ENCODE measurements around the gene PRICKLE2. TPM values are rescaled to one million over a fixed set of nuclear protein-coding genes. Genes with fewer than 3 reads are reported as not detected.

PRICKLE2 gene
- total RNA-seq, 1 experiment from 2014 or later, result 5.6 TPM

GRCh38 chr3:64111083-64111482 lies 114.2 kb downstream of the PRICKLE2 start:
- POLR2A ChIA-PET, result no interaction called here
- Mint-ChIP-seq H3K27me3 (ENCODE audit: low read depth) (peaks cover 7% of the 10 kb centered on the region; the same call in 1 of the 2 replicates), H3K4me3 (no peak overlapping the region), H3K36me3 (peaks cover 22% of the 10 kb centered on the region), H3K27ac (no peak overlapping the region), H3K9me3 (peaks cover 31% of the 10 kb centered on the region), H3K4me1 (peaks cover 39% of the 10 kb centered on the region)
- DNase-seq (ENCODE audit: low spot score) (no peak), ATAC-seq (no peak)
- CTCF ChIA-PET, result interaction anchor here (1.4 kb wide), 1 partner anchor 10 kb away, joined by 6 read pairs; no protein-coding TSS in a partner anchor
- TF ChIP-seq FOXJ3 (CRISPR knock-in tag; IDR thresholded peaks at IDR 0.05; ENCODE audit: borderline replicate concordance), result no peak
- TF ChIP-seq GRHL2 (CRISPR knock-in tag; IDR thresholded peaks at IDR 0.05; ENCODE audit: insufficient replicate concordance, severe bottlenecking), result no peak
- TF ChIP-seq FOXP1 (CRISPR knock-in tag; IDR thresholded peaks at IDR 0.05; ENCODE audit: borderline replicate concordance), result no peak
- no peak for TF ChIP-seq IRF1 (CRISPR knock-in tag; IDR thresholded peaks at IDR 0.05)
- no peak for TF ChIP-seq GTF2I (CRISPR knock-in tag; conservative IDR thresholded peaks at IDR 0.05)
- TF ChIP-seq, protein P1, sequence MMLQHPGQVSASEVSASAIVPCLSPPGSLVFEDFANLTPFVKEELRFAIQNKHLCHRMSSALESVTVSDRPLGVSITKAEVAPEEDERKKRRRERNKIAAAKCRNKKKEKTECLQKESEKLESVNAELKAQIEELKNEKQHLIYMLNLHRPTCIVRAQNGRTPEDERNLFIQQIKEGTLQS (CRISPR knock-in tag; conservative IDR thresholded peaks at IDR 0.05), result no peak
- TF ChIP-seq JUN (CRISPR knock-in tag; IDR thresholded peaks at IDR 0.05), result no peak
- TF ChIP-seq NR2C2 (CRISPR knock-in tag; IDR thresholded peaks at IDR 0.05), result no peak

DNA sequence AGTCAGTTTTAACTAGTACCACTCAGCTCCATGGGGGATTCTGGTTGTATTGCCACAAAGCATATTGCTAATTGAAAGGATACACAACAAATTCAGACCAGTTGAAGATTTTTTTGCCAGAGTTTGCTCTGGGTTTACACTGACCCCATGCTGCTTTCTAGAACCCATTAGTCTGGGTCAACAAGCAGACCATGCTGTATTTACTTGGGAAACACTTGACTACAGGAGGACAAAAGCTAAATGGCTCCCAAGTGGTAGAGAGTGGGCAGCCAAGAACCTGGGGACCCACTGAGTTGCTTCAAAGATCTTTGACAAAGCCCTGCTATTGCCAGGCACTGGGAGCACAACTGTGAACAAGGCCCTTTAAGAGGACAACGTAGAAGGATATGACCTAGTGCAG lies 115.2 kb downstream of the PRICKLE2 start:
- H3K36me3 Mint-ChIP-seq, result peaks cover 12% of the 10 kb centered on the region
- peaks cover 39% of the 10 kb centered on the region for H3K4me1 Mint-ChIP-seq
- CTCF ChIA-PET, result no interaction called here
- no peak overlapping the region for H3K4me3 Mint-ChIP-seq
- ATAC-seq (no peak), DNase-seq (ENCODE audit: low spot score) (no peak)
- POLR2A ChIA-PET, result no interaction called here
- no peak for TF ChIP-seq TP53 (CRISPR knock-in tag; IDR thresholded peaks at IDR 0.05)
- no peak for TF ChIP-seq FOXK1 (CRISPR knock-in tag; IDR thresholded peaks at IDR 0.05)
- TF ChIP-seq ETV6 (CRISPR knock-in tag; IDR thresholded peaks at IDR 0.05), result no peak
- no peak for TF ChIP-seq ZNF423 (CRISPR knock-in tag; IDR thresholded peaks at IDR 0.05)
- no peak for TF ChIP-seq HMGXB4 (CRISPR knock-in tag; IDR thresholded peaks at IDR 0.05)
- TF ChIP-seq NR3C1 (CRISPR knock-in tag; conservative IDR thresholded peaks at IDR 0.05; ENCODE audit: low read depth), result no peak
- H3K27me3 Mint-ChIP-seq (ENCODE audit: low read depth), result no peaks in the 10 kb centered on the region
- H3K27ac Mint-ChIP-seq, result no peak overlapping the region
- peaks cover 21% of the 10 kb centered on the region for H3K9me3 Mint-ChIP-seq

GRCh38 chr3:64109438-64109837 lies 115.8 kb downstream of the PRICKLE2 start:
- Mint-ChIP-seq H3K27me3 (ENCODE audit: low read depth) (no peaks in the 10 kb centered on the region), H3K36me3 (peaks cover 7% of the 10 kb centered on the region), H3K27ac (peak overlapping the region; percentile 10; the same call in 1 of the 2 replicates), H3K4me3 (no peak overlapping the region), H3K9me3 (peaks cover 15% of the 10 kb centered on the region), H3K4me1 (peaks cover 39% of the 10 kb centered on the region)
- POLR2A ChIA-PET, result no interaction called here
- CTCF ChIA-PET, result interaction anchor here (0.8 kb wide), 1 partner anchor 79 kb away, joined by 3 read pairs; no protein-coding TSS in a partner anchor
- DNase-seq (ENCODE audit: low spot score) (no peak), ATAC-seq (peak; percentile 55)
- no peak for TF ChIP-seq NR3C1 (CRISPR knock-in tag; conservative IDR thresholded peaks at IDR 0.05; ENCODE audit: low read depth)
- TF ChIP-seq ZNF219 (CRISPR knock-in tag; IDR thresholded peaks at IDR 0.05; ENCODE audit: borderline replicate concordance), result no peak
- TF ChIP-seq, protein P2, sequence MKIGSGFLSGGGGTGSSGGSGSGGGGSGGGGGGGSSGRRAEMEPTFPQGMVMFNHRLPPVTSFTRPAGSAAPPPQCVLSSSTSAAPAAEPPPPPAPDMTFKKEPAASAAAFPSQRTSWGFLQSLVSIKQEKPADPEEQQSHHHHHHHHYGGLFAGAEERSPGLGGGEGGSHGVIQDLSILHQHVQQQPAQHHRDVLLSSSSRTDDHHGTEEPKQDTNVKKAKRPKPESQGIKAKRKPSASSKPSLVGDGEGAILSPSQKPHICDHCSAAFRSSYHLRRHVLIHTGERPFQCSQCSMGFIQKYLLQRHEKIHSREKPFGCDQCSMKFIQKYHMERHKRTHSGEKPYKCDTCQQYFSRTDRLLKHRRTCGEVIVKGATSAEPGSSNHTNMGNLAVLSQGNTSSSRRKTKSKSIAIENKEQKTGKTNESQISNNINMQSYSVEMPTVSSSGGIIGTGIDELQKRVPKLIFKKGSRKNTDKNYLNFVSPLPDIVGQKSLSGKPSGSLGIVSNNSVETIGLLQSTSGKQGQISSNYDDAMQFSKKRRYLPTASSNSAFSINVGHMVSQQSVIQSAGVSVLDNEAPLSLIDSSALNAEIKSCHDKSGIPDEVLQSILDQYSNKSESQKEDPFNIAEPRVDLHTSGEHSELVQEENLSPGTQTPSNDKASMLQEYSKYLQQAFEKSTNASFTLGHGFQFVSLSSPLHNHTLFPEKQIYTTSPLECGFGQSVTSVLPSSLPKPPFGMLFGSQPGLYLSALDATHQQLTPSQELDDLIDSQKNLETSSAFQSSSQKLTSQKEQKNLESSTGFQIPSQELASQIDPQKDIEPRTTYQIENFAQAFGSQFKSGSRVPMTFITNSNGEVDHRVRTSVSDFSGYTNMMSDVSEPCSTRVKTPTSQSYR (CRISPR knock-in tag; IDR thresholded peaks at IDR 0.05), result no peak
- TF ChIP-seq, protein P3, sequence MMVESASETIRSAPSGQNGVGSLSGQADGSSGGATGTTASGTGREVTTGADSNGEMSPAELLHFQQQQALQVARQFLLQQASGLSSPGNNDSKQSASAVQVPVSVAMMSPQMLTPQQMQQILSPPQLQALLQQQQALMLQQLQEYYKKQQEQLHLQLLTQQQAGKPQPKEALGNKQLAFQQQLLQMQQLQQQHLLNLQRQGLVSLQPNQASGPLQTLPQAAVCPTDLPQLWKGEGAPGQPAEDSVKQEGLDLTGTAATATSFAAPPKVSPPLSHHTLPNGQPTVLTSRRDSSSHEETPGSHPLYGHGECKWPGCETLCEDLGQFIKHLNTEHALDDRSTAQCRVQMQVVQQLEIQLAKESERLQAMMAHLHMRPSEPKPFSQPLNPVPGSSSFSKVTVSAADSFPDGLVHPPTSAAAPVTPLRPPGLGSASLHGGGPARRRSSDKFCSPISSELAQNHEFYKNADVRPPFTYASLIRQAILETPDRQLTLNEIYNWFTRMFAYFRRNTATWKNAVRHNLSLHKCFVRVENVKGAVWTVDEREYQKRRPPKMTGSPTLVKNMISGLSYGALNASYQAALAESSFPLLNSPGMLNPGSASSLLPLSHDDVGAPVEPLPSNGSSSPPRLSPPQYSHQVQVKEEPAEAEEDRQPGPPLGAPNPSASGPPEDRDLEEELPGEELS (CRISPR knock-in tag; IDR thresholded peaks at IDR 0.05), result no peak
- no peak for TF ChIP-seq TEAD4 (CRISPR knock-in tag; IDR thresholded peaks at IDR 0.05)
- no peak for TF ChIP-seq AR (CRISPR knock-in tag; IDR thresholded peaks at IDR 0.05)
- TF ChIP-seq, protein P1 (CRISPR knock-in tag; conservative IDR thresholded peaks at IDR 0.05), result no peak
- no peak for TF ChIP-seq SOX15 (CRISPR knock-in tag; IDR thresholded peaks at IDR 0.05)
